ENCODE results near the gene TKTL1.
A peak's percentile ranks its signal among the peaks of the same experiment; 100 is the strongest.
"Not testable (repeated sequence)": the region's sequence is repeated elsewhere in the genome, so short reads cannot be mapped to it uniquely, and the experiment has no call there.

The TKTL1 gene

GRCh38 chrX:154296731-154297130 is 1.1 kb downstream of the TKTL1 start:
- Histone ChIP-seq H3K27ac (ENCODE audit: low read depth, low read length) (no peak overlapping the region), H3K27me3 (ENCODE audit: low read length) (no peaks in the 10 kb centered on the region), H3K4me3 (ENCODE audit: insufficient read depth, low read length, poor library complexity, severe bottlenecking) (no peak overlapping the region), H3K9me3 (ENCODE audit: insufficient read depth, low read length) (no peaks in the 10 kb centered on the region), H3K9me2 (replicated peaks; ENCODE audit: insufficient read depth, low read length) (no peaks in the 10 kb centered on the region), H3K36me3 (ENCODE audit: low read length) (no peaks in the 10 kb centered on the region), H2AFZ (ENCODE audit: low read depth, low read length, severe bottlenecking) (no peak overlapping the region), H4K20me1 (ENCODE audit: low read depth, low read length) (no peaks in the 10 kb centered on the region), H3K9ac (ENCODE audit: low read length) (no peak overlapping the region), H3K4me2 (ENCODE audit: low read depth, low read length, poor library complexity, severe bottlenecking) (no peak overlapping the region), H3K79me2 (ENCODE audit: insufficient read depth, low read length) (no peaks in the 10 kb centered on the region), H3F3A (ENCODE audit: insufficient read depth) (peaks cover 13% of the 10 kb centered on the region)
- TF ChIP-seq EZH2phosphoT487 (conservative IDR thresholded peaks at IDR 0.05; ENCODE audit: low read length) (no peak), CTCF (IDR thresholded peaks at IDR 0.05; ENCODE audit: insufficient read depth, low read length, poor library complexity, severe bottlenecking) (no peak)

- Histone ChIP-seq H2AFZ (ENCODE audit: low read depth, low read length, severe bottlenecking) (no peak overlapping the region), H3K4me2 (ENCODE audit: low read depth, low read length, poor library complexity, severe bottlenecking) (peak overlapping the region; percentile 57), H3K27ac (ENCODE audit: low read depth, low read length) (peak overlapping the region; percentile 90), H3K4me3 (ENCODE audit: insufficient read depth, low read length, poor library complexity, severe bottlenecking) (no peak overlapping the region), H3K36me3 (ENCODE audit: low read length) (no peaks in the 10 kb centered on the region), H3K9me2 (replicated peaks; ENCODE audit: insufficient read depth, low read length) (no peaks in the 10 kb centered on the region), H3F3A (ENCODE audit: insufficient read depth) (peaks cover 13% of the 10 kb centered on the region), H3K79me2 (ENCODE audit: insufficient read depth, low read length) (no peaks in the 10 kb centered on the region), H3K9ac (ENCODE audit: low read length) (peak overlapping the region; percentile 40; the same call in 1 of the 2 replicates), H3K9me3 (ENCODE audit: insufficient read depth, low read length) (no peaks in the 10 kb centered on the region), H3K27me3 (ENCODE audit: low read length) (no peaks in the 10 kb centered on the region), H4K20me1 (ENCODE audit: low read depth, low read length) (no peaks in the 10 kb centered on the region)
- TF ChIP-seq CTCF (IDR thresholded peaks at IDR 0.05; ENCODE audit: insufficient read depth, low read length, poor library complexity, severe bottlenecking), result no peak
- TF ChIP-seq EZH2phosphoT487 (conservative IDR thresholded peaks at IDR 0.05; ENCODE audit: low read length), result no peak
Observed at GRCh38 chrX:154298312-154298711, 2.7 kb downstream of the TKTL1 start.

- no peak overlapping the region for H3K4me3 ChIP-seq (ENCODE audit: insufficient read depth, low read length, poor library complexity, severe bottlenecking)
- no peaks in the 10 kb centered on the region for H3K36me3 ChIP-seq (ENCODE audit: low read length)
- no peak overlapping the region for H2AFZ ChIP-seq (ENCODE audit: low read depth, low read length, severe bottlenecking)
- H4K20me1 ChIP-seq (ENCODE audit: low read depth, low read length), result no peaks in the 10 kb centered on the region
- H3K27ac ChIP-seq (ENCODE audit: low read depth, low read length), result no peak overlapping the region
- TF ChIP-seq CTCF (IDR thresholded peaks at IDR 0.05; ENCODE audit: insufficient read depth, low read length, poor library complexity, severe bottlenecking), result no peak
- TF ChIP-seq EZH2phosphoT487 (conservative IDR thresholded peaks at IDR 0.05; ENCODE audit: low read length), result no peak
- peaks cover 13% of the 10 kb centered on the region for H3F3A ChIP-seq (ENCODE audit: insufficient read depth)
- no peak overlapping the region for H3K4me2 ChIP-seq (ENCODE audit: low read depth, low read length, poor library complexity, severe bottlenecking)
- no peak overlapping the region for H3K9ac ChIP-seq (ENCODE audit: low read length)
- no peaks in the 10 kb centered on the region for H3K27me3 ChIP-seq (ENCODE audit: low read length)
- no peaks in the 10 kb centered on the region for H3K9me2 ChIP-seq (replicated peaks; ENCODE audit: insufficient read depth, low read length)
- H3K9me3 ChIP-seq (ENCODE audit: insufficient read depth, low read length), result no peaks in the 10 kb centered on the region
- no peaks in the 10 kb centered on the region for H3K79me2 ChIP-seq (ENCODE audit: insufficient read depth, low read length)
Observed at GRCh38 chrX:154300816-154301215, 5.2 kb downstream of the TKTL1 start.

- H3K9ac ChIP-seq (ENCODE audit: low read length); H3K4me2 ChIP-seq (ENCODE audit: low read depth, low read length, poor library complexity, severe bottlenecking); H3K27me3 ChIP-seq (ENCODE audit: low read length); H3K27ac ChIP-seq (ENCODE audit: low read depth, low read length); H4K20me1 ChIP-seq (ENCODE audit: low read depth, low read length); H2AFZ ChIP-seq (ENCODE audit: low read depth, low read length, severe bottlenecking); H3K9me3 ChIP-seq (ENCODE audit: insufficient read depth, low read length); H3K9me2 ChIP-seq (replicated peaks; ENCODE audit: insufficient read depth, low read length); H3K4me3 ChIP-seq (ENCODE audit: insufficient read depth, low read length, poor library complexity, severe bottlenecking); H3K79me2 ChIP-seq (ENCODE audit: insufficient read depth, low read length); H3F3A ChIP-seq (ENCODE audit: insufficient read depth); H3K36me3 ChIP-seq (ENCODE audit: low read length): not testable (repeated sequence)
Observed at GRCh38 chrX:154302998-154303397, 7.4 kb downstream of the TKTL1 start.
